Colonic mucosa (tissue), 4 donors: Measurements from ENCODE around the gene PROZ. TPM values are rescaled to one million over a fixed set of nuclear protein-coding genes. Genes with fewer than 3 reads are reported as not detected.

ENCODE experiments used
- DNase-seq: peaks from one replicate; pipeline ENCODE4 v3.0.0-alpha.2; 2020
- H3K27ac ChIP-seq: fragments of 200-600 bp; one replicate; pipeline ENCODE4 v1.8.0; 2021
- H3K27me3 ChIP-seq: fragments of 200-600 bp; one replicate; pipeline ENCODE4 v1.8.0; 2021
- H3K36me3 ChIP-seq: fragments of 200-600 bp; one replicate; pipeline ENCODE4 v1.8.0; 2021
- H3K4me1 ChIP-seq: fragments of 200-600 bp; one replicate; pipeline ENCODE4 v1.8.0; 2021; ENCODE audit warnings: mild to moderate bottlenecking
- H3K4me3 ChIP-seq: fragments of 200-600 bp; one replicate; pipeline ENCODE4 v1.8.0; 2021
- H3K9ac ChIP-seq, 2 donors: one replicate each; pipeline ENCODE4 v1.7.0; 2013; ENCODE audit warnings: control low read depth in 2 of 2, low read depth in 2 of 2, low read length in 2 of 2
- H3K9me3 ChIP-seq: fragments of 200-600 bp; one replicate; pipeline ENCODE4 v1.8.0; 2021
- intact Hi-C: fragments of 100-400 bp; cut with DNase I; formaldehyde crosslinking; loops from one replicate; pipeline ENCODE4 v1.14.1; 2022
- total RNA-seq, 2 donors: library from RNA; stranded (reverse); fragmentation: NEBNext Ultra II Directional in 1 of 2; extraction: Animal tissue kit (Norgen Biotek cat#: 25700) in 1 of 2; gene quantifications; one replicate each; pipeline ENCODE4 v1.2.1, GENCODE V29; 2021
- TF ChIP-seq, protein P1 (sequence below): fragments of 200-600 bp; IDR thresholded peaks from one replicate; pipeline ENCODE4 v1.8.0; 2022; ENCODE audit warnings: antibody characterized with exemption, mild to moderate bottlenecking
- donor health status: healthy.
- donor health status: DM: no; HTN: no; CAD: no.
- donor health status: DM: no; HTN: no; CAD: no.

PROZ gene
- total RNA-seq, 2 donors from 2014 or later, result not detected

DNA sequence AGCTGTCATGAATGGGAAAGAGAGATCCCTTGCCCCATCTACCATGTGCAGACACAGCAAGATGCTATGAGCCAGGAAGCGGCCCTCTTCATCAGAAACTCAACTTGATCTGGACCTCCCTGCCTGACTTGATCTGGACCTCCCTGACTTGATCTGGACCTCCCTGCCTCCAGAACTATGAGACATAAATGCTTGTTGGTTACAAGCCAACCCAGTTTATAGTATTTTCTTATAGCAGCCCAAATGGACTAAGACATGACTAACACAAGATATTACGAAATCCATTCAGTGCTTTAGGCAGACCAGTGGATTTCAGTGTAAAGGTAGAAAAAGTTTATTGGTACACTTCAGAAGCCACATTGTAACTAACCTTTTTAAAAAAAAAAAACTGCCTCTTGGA is 34.5 kb downstream of the PROZ start:
- no peak overlapping the region for H3K27ac ChIP-seq
- DNase-seq, result no peak
- TF ChIP-seq, protein P1, sequence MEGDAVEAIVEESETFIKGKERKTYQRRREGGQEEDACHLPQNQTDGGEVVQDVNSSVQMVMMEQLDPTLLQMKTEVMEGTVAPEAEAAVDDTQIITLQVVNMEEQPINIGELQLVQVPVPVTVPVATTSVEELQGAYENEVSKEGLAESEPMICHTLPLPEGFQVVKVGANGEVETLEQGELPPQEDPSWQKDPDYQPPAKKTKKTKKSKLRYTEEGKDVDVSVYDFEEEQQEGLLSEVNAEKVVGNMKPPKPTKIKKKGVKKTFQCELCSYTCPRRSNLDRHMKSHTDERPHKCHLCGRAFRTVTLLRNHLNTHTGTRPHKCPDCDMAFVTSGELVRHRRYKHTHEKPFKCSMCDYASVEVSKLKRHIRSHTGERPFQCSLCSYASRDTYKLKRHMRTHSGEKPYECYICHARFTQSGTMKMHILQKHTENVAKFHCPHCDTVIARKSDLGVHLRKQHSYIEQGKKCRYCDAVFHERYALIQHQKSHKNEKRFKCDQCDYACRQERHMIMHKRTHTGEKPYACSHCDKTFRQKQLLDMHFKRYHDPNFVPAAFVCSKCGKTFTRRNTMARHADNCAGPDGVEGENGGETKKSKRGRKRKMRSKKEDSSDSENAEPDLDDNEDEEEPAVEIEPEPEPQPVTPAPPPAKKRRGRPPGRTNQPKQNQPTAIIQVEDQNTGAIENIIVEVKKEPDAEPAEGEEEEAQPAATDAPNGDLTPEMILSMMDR, result no peak
- intact Hi-C loops, result no loop called here
- no peak overlapping the region for H3K4me3 ChIP-seq
- peaks cover 13% of the 10 kb centered on the region for H3K36me3 ChIP-seq
- no peaks in the 10 kb centered on the region for H3K4me1 ChIP-seq
- H3K27me3 ChIP-seq, result no peaks in the 10 kb centered on the region
- H3K9me3 ChIP-seq, result no peaks in the 10 kb centered on the region
- H3K9ac ChIP-seq, result no peak overlapping the region

GRCh38 chr13:113195360-113195759 is 36.9 kb downstream of the PROZ start:
- H3K36me3 ChIP-seq, result peaks cover 13% of the 10 kb centered on the region
- TF ChIP-seq, protein P1, result no peak
- H3K9ac ChIP-seq, result no peak overlapping the region
- no peak for DNase-seq
- no peaks in the 10 kb centered on the region for H3K27me3 ChIP-seq
- H3K4me1 ChIP-seq, result no peaks in the 10 kb centered on the region
- H3K4me3 ChIP-seq, result no peak overlapping the region
- no peaks in the 10 kb centered on the region for H3K9me3 ChIP-seq
- no peak overlapping the region for H3K27ac ChIP-seq
- intact Hi-C loops, result no loop called here

DNA sequence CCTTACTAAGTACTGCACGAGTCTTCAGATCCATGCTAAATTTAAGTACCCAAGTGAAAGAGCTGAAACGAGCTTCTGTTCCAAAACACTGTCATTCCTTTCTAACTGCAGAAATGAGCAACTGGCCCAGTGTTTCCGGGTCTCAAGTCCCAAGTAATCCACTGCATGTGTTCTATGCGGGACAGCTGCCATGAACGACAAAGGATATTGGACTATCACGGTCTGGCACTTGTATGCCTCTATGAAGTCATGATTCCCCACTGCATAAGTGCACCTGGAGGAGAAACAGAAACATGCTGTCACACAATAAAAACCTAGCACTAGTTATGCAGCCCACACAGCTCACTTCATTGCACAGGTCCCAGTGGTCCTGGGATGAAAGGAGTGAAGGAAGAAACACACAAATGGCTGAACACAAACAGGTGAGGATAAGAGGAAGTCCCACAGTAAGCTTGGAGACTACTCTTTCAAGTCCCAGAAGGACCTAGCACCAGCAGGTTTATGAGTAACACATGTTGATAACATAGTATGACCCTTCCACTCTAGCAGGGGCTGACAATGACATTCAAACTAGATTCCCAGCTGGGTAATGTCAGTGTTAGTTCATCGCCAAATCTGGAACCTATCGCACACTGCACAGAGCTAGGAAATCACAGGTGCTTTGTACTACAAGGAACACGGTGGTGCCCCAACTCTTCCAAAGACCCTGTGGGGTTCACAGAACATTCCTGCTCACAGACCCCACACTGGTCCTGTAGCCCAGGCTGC is 38.7 kb downstream of the PROZ start:
- H3K4me1 ChIP-seq, result no peaks in the 10 kb centered on the region
- TF ChIP-seq, protein P1, result no peak
- no peak overlapping the region for H3K27ac ChIP-seq
- H3K9me3 ChIP-seq, result no peaks in the 10 kb centered on the region
- no peak for DNase-seq
- no peaks in the 10 kb centered on the region for H3K27me3 ChIP-seq
- H3K36me3 ChIP-seq, result peaks cover 13% of the 10 kb centered on the region
- intact Hi-C loops, result no loop called here
- no peak overlapping the region for H3K4me3 ChIP-seq
- no peak overlapping the region for H3K9ac ChIP-seq

- DNase-seq, result no peak
- H3K9ac ChIP-seq, result no peak overlapping the region
- H3K36me3 ChIP-seq, result peaks cover 8% of the 10 kb centered on the region
- no peaks in the 10 kb centered on the region for H3K9me3 ChIP-seq
- H3K27me3 ChIP-seq, result no peaks in the 10 kb centered on the region
- intact Hi-C loops, result no loop called here
- H3K4me1 ChIP-seq, result peaks cover 4% of the 10 kb centered on the region
- H3K27ac ChIP-seq, result no peak overlapping the region
- TF ChIP-seq, protein P1, result no peak
- H3K4me3 ChIP-seq, result no peak overlapping the region
Observed at GRCh38 chr13:113201815-113202214, 43.4 kb downstream of the PROZ start.

GRCh38 chr13:113202912-113203311 is 44.5 kb downstream of the PROZ start:
- peaks cover under 1% of the 10 kb centered on the region for H3K36me3 ChIP-seq
- DNase-seq, result no peak
- intact Hi-C loops, result no loop called here
- no peak overlapping the region for H3K9ac ChIP-seq
- no peak overlapping the region for H3K27ac ChIP-seq
- no peak overlapping the region for H3K4me3 ChIP-seq
- peaks cover 5% of the 10 kb centered on the region for H3K4me1 ChIP-seq
- H3K9me3 ChIP-seq, result no peaks in the 10 kb centered on the region
- TF ChIP-seq, protein P1, result no peak
- no peaks in the 10 kb centered on the region for H3K27me3 ChIP-seq
